ENCODE measurements around the gene NMU.
"Not testable (repeated sequence)": the region's sequence is repeated elsewhere in the genome, so short reads cannot be mapped to it uniquely, and the experiment has no call there.

NMU gene, protein sequence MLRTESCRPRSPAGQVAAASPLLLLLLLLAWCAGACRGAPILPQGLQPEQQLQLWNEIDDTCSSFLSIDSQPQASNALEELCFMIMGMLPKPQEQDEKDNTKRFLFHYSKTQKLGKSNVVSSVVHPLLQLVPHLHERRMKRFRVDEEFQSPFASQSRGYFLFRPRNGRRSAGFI

DNA sequence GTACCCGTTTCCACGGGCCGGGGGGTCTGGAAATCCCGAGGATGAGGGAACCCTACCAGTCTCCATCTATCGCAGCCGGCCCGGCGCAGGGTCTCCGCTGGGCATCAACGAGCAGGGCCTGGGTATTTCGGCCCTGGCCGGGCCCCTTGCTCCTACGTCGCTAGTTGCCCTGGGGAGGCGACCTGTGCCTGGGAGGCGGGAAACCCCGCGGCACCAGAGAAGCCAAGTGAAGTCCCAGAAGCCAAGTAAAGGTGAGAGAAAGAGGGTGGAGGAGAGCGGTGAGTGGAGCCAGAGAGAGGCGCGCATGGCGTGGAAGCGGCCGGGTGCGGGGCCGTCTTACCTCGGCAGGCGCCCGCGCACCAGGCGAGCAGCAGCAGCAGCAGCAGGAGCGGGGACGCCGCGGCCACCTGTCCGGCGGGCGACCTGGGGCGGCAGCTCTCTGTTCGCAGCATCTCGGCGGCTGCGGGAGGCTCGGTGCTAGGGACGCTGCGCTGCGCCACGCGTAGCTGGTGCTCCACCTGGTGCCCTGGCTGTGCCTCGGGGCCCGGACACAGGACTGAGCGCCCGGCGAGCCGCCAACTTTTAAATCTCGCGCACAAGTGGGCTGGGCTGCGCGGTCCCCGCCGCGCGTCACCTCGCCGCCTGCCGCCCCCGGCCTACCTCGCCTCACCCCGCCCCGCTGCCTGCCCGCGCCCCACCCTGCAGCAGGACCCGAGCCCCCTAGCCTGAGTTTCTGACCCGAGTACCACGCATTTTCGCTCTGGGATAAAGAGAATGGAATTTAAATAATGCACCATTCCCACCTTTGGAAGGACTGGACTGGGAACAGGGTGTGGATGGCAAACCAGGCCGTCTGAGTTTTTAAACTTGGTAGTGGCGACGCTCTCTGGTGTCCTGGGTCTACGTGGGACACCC, at the start of gene NMU:
TSS of gene NMU (minus strand) at position 558 of the 915 bp plus-strand sequence. CDS start at position 452, 106 bp downstream.
- intact Hi-C loops (cut with DNase I) = no loop called here
- DNase-seq = peak in 7 of 10 donors; percentile 8 to 87 (median 19)

DNA sequence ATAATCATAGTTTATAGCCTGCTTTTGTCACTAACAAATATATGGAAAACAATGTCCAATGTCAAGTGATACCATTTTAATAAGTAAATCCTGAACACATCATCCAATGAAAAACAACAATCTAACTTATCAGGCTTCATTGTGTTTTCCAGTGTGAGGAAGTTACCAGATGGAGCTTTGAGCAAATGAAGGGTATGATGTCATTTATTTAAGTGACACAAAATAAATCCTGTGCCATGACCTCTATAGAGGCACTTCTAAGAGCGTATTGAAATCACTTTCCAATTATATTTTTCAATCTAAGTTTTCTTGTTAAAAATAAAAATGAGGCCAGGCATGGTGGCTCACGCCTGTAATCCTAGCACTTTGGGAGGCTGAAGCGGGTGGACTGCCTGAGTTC, 48.2 kb upstream of the NMU start:
- intact Hi-C loops (cut with DNase I) = no loop called here

DNA sequence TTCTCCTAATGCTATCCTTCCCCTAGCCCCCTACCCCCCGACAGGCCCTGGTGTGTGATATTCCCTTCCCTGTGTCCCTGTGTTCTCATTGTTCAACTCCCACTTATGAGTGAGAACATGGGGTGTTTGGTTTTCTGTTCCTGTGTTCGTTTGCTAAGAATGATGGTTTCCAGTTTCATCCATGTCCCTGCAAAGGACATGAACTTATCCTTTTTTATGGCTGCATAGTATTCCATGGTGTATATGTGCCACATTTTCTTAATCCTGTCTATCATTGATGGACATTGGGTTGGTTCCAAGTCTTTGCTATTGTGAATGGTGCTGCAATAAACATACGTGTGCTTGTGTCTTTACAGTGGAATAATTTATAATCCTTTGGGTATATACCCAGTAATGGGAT, 46.7 kb upstream of the NMU start:
- DNase-seq; intact Hi-C loops (cut with DNase I): not testable (repeated sequence)

More for the DNA sequence above, 48.2 kb upstream of the NMU start:
- DNase-seq = no peak

DNA sequence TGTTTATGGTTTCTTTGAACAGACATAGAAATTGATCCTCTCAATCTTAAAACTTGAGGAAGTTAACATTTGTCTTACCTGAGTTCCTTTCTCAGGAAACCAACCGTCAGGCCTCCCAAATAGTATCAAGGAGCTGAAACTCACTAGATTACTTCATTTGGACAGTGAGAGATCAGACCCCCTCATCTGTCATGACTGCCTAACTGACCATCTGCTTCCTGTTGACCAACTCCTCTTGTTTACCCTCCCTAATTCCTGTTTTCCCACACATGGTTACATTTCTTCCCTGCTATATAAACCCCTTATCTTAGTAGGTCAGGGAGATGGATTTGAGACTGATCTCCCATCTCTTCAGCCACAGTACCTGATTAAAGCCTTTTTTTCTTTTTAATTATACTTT, 46.2 kb upstream of the NMU start:
- intact Hi-C loops (cut with DNase I) = no loop called here

DNA sequence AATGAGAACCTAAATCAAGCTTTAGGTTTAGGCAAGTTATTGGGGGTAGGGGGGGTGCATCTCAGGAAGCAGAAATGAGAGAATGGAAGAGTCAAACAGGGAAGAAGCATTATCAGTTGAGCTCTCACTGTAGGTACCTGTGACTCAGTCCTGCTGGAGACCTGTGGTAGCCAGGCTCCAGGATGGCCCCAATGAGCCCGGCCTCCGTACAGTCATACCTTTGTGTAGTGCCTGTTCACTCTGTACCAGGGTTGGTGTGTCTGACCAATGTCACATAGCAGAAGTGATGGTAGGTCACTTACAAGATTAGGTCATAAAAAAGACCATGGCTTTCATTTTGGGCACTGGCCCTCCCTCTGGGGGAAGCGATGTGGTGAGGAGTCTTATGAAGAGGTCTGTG, 45.3 kb upstream of the NMU start:
- intact Hi-C loops (cut with DNase I) = no loop called here
- no peak for DNase-seq

More for the DNA sequence above, 46.2 kb upstream of the NMU start:
- DNase-seq = no peak

DNA sequence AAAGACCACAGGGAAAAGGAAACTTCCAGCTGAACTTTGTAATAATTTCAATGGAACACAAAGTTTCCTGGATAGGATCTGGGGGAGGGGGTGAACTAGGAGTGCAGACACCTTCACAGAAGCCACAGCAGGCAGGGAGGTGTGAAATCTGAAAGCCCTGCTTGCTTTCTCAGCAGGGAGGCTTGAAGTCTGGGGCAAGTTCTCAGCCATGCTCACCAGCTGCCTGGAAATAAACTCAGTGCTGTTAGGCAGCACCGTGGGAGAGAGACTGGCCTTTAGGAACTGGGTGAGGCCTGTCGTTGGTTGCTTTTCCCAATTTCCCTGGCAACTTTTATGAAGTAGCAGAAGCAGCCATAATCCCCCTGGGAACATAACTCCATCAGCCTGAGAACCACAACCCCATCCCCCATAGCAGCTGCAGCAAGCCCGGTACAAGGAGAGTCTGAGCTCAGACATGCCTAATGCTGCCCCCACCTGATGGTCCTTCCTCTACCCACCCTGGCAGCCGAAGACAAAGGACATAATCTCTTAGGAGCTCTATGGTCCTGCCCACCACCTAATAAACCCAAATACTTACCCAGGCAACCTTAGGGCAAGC, 39.2 kb upstream of the NMU start:
- no peak for DNase-seq
- intact Hi-C loops (cut with DNase I) = no loop called here

DNA sequence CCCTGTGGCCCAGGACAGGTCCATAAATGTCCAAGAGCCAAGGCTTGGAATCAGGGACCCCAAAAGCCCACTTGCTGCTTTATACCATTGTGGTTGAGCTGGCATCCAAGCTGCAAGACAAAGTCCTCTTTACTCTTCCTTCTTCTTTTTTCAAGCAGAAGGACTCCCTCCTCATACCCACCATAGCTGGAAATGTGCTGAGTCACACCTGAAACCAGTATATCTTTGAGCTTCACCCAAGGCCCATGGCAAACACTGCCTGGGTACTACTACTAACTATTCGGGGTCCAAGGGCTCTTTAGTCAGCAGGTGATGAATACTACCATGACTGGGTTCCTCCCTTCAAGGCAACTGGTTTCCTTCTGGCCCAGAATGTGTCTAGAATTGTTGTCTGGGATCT, 37.3 kb upstream of the NMU start:
- DNase-seq = no peak
- intact Hi-C loops (cut with DNase I) = no loop called here

DNA sequence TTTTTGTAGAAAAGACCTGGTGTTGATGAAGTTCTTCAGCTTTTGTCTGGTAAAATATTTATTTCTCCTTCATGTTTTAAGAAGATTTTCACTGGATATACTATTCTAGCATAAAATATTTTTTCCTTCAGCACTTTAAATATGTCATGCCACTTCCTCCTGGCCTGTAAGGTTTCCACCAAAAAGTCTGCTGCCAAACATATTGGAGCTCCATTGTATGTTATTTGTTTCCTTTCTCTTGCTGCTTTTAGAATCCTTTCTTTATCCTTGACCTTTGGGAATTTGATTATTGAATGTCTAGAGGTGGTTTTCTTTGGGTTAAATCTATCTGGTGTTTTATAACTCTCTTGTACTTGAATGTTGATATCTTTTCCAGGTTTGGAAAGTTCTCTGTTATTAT, 35.6 kb upstream of the NMU start:
- no peak for DNase-seq
- intact Hi-C loops (cut with DNase I) = no loop called here

DNA sequence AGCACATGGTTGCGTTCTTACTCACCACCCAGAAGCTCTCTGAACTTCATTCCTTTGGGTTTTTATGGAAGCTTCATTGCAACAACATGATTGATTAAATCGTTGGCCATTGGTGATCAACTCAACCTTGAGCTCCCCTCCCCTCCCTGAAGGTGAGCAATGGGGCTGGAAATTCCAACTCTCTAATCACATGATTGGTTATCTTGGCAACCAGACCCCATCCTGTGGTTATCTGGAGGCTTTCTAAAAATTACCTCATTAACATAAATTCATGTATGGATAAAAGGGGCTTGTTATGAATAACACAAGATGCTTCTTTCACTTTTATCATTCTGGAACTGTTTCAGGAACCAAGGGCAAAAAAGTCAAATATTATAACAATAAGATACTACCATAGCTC, 34.6 kb upstream of the NMU start:
- intact Hi-C loops (cut with DNase I) = no loop called here

DNA sequence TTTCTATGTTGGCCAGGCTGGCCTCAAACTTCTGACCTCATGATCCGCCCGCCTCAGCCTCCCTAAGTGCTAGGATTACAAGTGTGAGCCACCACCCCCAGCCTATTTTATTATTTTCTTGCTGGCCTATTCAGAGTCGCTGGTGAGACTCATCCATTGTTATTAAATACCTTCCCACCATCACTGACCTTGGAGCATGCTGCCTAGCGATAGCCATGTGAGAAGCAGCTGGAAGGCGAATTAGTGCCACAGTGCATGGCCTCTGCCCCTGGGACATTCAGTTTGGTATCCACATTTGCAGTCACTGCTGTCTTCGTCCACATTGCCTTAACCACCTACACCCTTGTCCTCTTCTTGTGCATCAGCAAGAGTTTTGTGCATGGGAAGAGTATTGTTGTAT, 32.4 kb upstream of the NMU start:
- DNase-seq = no peak
- intact Hi-C loops (cut with DNase I) = no loop called here

More for the DNA sequence above, 34.6 kb upstream of the NMU start:
- no peak for DNase-seq

DNA sequence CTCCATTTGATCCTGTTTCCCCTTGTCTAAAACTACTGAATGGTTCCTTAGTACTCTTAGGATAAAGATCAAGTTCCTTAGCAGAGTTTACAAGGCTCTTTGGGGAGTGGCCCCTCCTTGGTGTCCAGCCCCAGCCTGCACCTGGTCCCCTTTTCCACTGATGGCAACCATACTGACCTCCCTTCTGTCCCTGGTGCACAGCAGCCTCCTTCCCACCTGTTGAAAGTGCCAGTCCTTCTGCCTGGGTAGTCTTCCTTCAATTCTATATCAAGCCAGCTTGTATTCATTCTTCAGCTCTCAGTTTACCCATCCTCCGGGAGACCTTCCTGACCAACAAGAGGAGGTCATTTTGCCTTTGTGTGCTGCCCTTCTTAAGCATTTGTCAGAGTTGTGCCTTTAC, 30.4 kb upstream of the NMU start:
- DNase-seq = no peak
- intact Hi-C loops (cut with DNase I) = no loop called here

DNA sequence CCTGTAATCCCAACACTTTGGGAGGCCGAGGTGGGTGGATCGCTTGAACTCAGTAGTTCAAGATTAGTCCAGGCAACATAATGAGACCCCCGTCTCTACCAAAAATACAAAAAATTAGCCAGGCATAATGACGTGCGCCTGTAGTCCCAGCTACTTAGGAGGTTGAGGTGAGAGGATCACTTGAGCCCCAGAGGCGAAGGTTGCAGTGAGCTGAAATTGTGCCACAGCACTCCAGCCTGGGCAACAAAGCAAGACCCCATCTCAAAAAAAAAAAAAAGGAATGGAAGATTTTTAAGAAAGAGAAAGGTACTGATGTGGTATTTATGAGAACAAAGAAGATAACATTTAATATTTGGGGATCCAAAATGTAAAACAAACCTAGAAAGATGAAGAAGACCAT, 27.0 kb upstream of the NMU start:
- no peak for DNase-seq
- intact Hi-C loops (cut with DNase I) = no loop called here

DNA sequence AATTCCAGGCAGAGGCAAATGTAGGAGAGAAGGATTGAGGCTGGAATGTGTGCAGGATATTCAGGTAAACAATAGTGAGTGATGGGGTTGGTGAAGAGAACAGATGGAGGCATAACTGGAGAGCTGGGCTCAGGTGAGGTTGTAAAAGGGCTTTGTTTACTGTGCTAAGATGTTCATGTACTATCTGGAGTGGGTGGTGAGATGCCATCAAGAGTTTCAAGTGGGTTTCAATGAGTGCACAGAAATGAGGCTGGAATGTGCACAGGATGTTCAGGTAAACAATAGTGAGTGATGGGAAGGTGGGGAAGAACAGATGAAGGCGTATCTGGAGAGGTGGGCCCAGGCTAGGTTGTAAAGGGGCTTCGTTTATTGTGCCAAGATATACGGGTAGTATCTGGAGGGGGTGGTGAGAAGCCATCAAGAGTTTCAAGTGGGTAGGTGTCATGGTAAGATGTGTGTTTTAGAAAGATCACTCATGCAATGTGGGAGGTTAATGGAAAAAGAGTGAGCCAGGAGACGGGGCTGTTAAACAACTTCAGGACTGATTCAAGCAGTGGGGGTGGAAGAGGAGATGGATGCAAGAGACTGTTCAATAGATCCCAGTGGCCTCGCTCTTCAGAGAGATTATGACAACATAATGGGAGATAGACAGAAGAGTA, 25.4 kb upstream of the NMU start:
- DNase-seq = no peak
- intact Hi-C loops (cut with DNase I) = no loop called here

DNA sequence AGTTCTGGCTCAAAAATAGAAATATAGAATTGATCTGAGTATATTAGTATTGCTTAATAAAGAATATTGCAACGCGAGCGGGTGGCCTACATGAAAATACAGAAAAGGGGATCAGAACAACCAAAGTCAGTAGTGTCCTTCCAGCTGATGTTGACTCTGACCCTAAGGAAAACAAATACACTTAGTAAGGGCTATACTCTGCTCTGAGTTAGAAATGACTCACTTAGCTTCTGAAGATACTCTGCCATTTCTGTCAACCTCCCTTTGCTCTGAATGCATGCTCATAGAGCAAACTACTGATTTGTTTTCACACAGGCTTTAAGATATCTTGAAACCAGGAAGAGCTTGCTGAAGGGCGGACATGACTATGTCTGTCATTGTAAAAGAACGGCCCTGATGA, 22.6 kb upstream of the NMU start:
- DNase-seq = no peak
- intact Hi-C loops (cut with DNase I) = no loop called here

DNA sequence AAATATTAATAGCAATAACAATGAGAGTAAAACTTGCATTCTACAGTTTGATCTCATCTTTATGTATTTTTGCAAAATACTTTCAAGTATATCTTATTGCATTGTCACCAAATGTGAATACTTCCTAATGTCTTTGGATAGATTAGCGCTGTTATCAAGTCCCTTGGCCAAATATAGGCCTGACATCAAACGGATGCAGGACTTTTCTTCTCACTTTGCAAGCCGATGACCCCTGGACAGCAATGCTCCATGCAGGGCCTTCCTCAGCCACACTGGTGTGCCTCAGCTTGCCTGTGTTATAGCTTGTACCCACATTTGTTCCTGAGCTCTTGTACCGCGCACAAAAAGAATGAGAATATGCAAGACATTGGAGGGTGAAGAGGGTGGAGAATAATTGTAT, 18.0 kb upstream of the NMU start:
- DNase-seq = no peak
- intact Hi-C loops (cut with DNase I) = no loop called here

DNA sequence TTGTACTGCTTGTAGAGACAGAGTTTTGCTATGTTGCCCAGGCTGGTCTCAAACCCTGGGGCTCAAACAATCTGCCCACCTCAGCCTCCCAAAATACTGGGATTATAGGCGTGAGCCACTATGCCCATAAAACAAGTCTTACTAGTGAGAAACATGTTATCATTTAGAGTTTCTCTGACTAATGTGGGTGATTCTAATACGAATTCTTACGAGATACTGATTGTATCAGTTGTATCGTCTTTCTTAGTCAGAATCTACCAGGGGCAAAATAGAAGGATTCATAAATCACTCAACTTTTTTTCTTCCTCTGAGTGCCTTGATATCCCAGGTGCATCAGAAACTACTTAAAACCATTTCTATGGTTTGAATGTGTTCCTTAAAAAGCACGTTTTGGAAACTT, 14.4 kb upstream of the NMU start:
- no peak for DNase-seq
- intact Hi-C loops (cut with DNase I) = no loop called here

DNA sequence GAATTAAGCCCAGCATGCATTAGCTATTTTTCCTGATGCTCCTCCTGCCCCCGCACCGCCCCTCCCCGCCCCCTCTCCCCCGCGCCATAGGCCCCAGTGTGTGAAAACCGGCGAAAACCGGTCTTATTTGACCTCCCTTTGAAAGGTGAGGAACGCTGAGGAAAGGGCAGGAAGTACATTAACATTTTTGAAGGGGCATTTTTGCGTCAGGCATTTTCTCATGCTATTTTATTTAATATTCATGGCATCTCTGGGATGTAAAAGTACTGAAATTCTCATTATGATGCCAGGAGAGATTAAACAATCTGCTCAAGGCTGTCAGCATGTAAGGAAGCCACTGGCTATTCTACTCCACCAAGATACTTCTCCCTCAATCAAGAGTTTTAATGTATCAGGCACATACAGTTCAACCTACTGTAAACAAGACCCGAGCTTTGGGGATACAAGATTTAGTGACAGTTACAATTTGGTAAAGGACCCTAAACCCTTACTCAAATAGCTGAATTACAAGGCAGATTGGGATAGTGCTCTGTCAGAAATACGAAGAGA, 1.2 kb upstream of the NMU start:
- DNase-seq = no peak
- intact Hi-C loops (cut with DNase I) = no loop called here

DNA sequence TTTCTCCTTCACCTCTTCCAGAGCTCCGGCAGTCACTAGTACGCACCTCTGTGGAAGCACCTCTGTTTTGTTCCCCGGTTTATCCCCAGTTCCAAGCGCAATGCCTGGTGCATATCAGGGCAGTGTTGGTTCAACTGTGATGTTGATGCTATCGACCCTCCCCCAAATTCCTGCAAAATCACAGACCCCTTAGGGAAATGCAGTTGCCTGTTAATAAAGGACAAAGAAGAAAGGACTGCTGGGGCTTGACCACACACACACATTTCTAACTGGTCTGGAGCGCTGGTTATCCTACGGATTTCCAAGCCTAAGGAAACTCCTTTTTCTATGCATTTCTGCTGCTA, 530 bp upstream of the NMU start:
- no peak for DNase-seq
- intact Hi-C loops (cut with DNase I) = no loop called here

DNA sequence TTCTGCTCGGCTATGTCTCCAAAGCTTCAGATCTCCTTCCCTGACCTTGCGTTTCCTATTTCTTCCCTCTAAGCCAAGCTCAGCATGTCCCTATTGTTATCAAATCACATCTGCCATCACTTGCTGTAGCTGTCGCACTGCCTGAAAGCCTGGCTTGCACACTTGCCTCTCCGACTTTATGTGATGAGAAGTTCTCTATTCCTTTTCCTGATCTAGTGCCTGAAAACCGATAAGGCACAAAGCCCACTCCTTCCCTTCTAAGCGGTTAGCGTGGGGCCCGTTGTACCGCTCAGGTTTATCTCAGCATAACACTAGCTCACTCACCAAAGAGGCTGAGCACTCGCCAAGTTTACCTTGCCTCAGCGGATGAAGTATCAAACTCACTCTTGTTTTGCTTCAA, 816 bp downstream of the NMU start:
- intact Hi-C loops (cut with DNase I) = no loop called here
- DNase-seq = peak in 1 of 10 donors; percentile 47

DNA sequence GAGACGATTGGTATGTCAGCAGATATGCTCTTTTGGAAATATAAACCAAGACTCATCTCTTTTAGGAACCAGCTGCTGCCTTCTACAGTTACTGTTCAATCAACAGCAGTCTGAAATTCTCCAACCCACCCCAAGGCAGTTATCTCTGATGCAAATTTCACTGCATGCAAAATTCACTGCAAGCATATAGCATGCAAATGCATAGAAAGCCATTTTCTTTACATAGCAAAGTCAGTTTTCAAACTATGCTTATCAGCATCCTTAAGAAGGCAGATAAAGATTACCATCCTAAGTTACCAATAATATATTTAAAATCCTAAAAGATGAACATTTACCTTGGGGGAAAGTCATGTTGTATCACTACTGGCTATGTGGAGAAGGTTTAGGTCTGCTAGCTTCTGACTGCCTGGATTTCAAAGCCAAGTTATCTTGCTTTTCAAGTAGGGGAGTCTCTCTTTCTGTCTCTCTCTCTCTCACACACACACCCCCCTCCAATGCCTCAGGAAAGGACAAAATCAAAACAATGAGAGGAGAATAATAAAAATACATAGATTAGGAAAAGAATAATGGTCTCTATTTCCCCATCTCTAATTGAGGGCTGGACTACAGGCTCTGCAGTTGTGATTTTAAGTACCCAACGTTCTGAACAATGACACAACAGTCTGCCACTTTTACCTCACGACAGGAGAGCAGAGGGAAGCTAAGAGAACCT, 1.5 kb downstream of the NMU start:
- no peak for DNase-seq
- intact Hi-C loops (cut with DNase I) = no loop called here

Measured in posterior cingulate gyrus (tissue), 11 donors.